ENCODE measurements around the gene PDE4B. TPM values are rescaled to one million over a fixed set of nuclear protein-coding genes. Genes with fewer than 3 reads are reported as not detected.
"Not testable (repeated sequence)": the region's sequence is repeated elsewhere in the genome, so short reads cannot be mapped to it uniquely, and the experiment has no call there.

PDE4B gene
- total RNA-seq, 1 experiment from 2014 or later: 6.9 TPM

- DNase-seq (ENCODE audit: low read depth): no peak
Observed at GRCh38 chr1:65953170-65953569, 160.5 kb downstream of the PDE4B start.

- DNase-seq (ENCODE audit: low read depth): no peak
Observed at GRCh38 chr1:65955071-65955470, 162.4 kb downstream of the PDE4B start.

DNA sequence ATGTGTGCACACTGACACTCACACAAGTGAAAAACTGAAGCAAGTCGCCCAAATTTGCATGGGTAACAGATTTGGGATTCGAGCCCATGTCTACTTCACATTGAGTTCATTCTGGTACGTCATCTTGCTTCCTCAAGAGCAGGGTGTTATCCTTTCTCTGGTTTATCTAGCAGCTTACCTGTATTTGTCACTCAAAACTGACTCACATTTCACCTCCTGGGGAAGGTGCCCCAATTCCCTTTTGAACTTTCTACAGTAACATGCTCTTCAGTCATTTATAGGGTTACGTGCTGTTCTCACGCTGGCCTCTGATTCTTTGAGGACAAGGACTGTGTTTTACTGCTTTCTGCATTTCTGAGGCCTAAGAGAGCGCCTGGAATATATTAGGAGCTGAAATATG, 162.8 kb downstream of the PDE4B start:
- no peak for DNase-seq (ENCODE audit: low read depth)

GRCh38 chr1:65958561-65959350, 166.1 kb downstream of the PDE4B start:
- peak; percentile 37 for DNase-seq (ENCODE audit: low read depth)

GRCh38 chr1:65959896-65960567, 167.3 kb downstream of the PDE4B start:
- DNase-seq (ENCODE audit: low read depth): no peak

GRCh38 chr1:65963156-65963888, 170.6 kb downstream of the PDE4B start:
- DNase-seq (ENCODE audit: low read depth): no peak

DNA sequence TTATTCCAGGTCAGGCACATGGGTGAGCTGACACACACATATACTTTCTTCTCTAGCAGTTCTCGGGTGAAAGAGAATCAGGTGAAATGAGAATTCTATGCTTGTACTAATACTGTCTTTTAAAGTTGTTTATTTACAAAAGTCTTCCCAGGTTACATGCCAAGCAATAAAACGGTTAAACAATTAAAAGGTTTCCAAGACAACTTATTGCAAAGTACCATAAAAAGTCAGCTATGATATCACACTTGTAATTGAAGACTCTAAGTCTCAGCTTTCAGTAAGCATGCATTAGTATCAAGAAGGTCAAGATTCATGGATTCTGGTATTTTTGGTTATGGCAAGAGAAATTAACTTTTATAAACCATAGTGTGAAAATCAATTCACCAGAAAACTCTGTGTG, 171.4 kb downstream of the PDE4B start:
- no peak for DNase-seq (ENCODE audit: low read depth)

- no peak for DNase-seq (ENCODE audit: low read depth)
Observed at GRCh38 chr1:65965112-65965996, 172.7 kb downstream of the PDE4B start.

DNA sequence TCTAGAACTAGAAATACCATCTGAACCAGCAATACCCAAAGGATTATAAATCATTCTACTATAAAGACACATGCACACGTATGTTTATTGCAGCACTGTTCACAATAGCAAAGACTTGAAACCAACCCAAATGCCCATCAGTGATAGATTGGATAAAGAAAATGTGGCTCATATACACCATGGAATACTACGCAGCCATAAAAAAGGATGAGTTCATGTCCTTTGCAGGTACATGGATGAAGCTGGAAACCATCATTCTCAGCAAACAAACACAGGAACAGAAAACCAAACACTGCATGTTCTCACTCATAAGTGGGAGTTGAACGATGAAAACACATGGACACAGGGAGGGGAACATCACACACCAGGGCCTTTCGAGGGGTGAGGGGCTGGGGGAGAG, 174.8 kb downstream of the PDE4B start:
- not testable (repeated sequence) for DNase-seq (ENCODE audit: low read depth)

GRCh38 chr1:65971547-65971946, 178.9 kb downstream of the PDE4B start:
- DNase-seq (ENCODE audit: low read depth): no peak

GRCh38 chr1:65975708-65976107, 183.0 kb downstream of the PDE4B start:
- no peak for DNase-seq (ENCODE audit: low read depth)

DNA sequence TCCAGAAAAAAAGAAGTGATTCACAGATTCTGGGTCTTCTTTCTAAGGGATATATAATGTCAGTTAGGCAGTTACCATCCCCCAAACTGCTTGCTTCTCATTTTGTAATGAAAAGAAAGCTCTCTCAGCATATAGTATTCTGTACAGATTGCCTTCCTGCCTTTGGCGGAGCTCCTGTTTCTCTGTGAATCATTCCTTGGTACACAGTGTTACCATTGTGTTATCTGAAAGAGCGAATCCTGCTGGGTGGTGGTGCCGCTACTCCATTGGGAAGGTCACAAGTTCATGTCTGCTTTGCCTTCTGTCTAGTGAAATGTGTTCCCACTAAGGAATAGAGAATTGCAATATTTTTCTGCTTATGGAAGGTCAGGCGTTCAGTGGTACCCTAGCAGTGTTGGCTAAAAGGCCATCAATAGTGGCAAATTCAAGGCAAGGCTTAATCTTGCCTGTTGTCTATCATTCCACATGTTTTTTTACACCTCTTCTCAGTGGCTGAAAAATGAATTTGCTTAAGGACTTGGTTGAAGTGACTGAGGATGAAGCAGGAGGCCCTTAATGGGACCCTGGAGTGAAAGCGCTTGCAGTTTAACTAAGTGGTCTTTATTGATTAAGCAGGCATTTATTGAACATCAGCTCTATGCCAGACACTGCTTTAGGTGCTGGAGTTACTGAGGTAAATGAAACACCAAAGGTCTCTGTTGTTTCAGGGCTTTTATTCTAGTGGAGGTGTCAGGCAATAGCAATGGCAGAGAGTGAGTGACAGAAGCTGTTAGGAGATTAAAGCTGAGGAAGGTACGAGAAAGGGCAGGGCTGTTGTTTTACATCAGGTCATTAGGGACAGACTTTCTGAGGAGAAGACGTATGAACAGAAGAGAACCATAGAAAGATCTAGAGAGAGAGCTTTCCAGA, 186.7 kb downstream of the PDE4B start:
- DNase-seq (ENCODE audit: low read depth): peak; percentile 65

DNA sequence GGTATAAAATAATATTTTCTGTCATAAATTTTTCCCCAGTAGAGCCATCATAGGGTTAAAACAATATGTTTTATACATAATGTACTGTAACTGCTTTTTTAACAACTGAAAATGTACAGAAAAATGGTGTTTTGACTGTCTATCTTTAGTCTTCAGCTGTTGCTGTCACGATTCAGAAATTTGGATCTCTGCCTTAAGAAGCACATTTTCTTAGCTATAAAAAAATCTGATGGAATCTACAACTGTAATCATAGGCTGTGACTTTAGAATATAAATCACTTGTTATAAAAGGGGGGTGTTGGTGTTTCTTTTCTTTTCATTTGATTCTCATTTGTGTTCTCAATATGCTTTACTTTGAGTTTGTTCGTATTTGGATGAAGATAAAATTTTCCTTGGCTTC, 187.5 kb downstream of the PDE4B start:
- no peak for DNase-seq (ENCODE audit: low read depth)

- no peak for DNase-seq (ENCODE audit: low read depth)
Observed at GRCh38 chr1:65983500-65983899, 190.8 kb downstream of the PDE4B start.

- no peak for DNase-seq (ENCODE audit: low read depth)
Observed at GRCh38 chr1:65985393-65986066, 192.8 kb downstream of the PDE4B start.

- no peak for DNase-seq (ENCODE audit: low read depth)
Observed at GRCh38 chr1:65986146-65986545, 193.5 kb downstream of the PDE4B start.

DNA sequence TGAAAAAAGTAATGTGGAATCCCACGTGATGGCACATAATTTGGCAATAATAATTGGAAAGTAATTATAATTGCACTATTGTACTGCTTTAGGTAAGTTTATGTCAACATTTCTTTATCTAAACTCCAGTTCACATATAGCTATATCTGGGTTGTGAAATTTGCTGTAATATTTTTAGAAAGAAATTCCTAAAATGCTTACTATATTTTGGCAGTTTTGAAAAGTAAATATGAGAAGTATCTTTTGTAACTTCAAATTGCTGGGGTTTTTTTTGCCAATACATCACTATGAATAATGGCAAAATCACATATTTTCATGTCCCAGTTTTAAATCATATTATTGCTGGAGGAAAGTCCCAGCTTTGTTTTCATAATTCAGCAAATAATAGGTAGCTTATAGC, 197.5 kb downstream of the PDE4B start:
- no peak for DNase-seq (ENCODE audit: low read depth)

- no peak for DNase-seq (ENCODE audit: low read depth)
Observed at GRCh38 chr1:65991694-65992093, 199.0 kb downstream of the PDE4B start.

GRCh38 chr1:65992165-65992821, 199.6 kb downstream of the PDE4B start:
- DNase-seq (ENCODE audit: low read depth): peak; percentile 20
